Measurements from ENCODE around the gene VTA1.
"Not testable (repeated sequence)": the region's sequence is repeated elsewhere in the genome, so short reads cannot be mapped to it uniquely, and the experiment has no call there.

VTA1 gene

GRCh38 chr6:142155895-142156757, 9.1 kb downstream of the VTA1 start:
- Histone ChIP-seq H3K9me3 (ENCODE audit: control insufficient read depth, low read length) (no peaks in the 10 kb centered on the region), H3K23ac (ENCODE audit: low read length in 2 of 2) (no peak overlapping the region), H2BK120ac (ENCODE audit: low read depth, low read length) (no peak overlapping the region), H2AK5ac (ENCODE audit: low read length, severe bottlenecking) (no peak overlapping the region), H2BK12ac (ENCODE audit: low read length in 2 of 2) (no peak overlapping the region), H3K27ac (ENCODE audit: low read length, poor library complexity, severe bottlenecking) (peak overlapping the region; percentile 4), H4K91ac (ENCODE audit: low read length) (no peak overlapping the region), H3K79me1 (replicated peaks; ENCODE audit: low read length, poor library complexity, severe bottlenecking) (peaks cover 4% of the 10 kb centered on the region), H3K4ac (ENCODE audit: low read depth in 1 of 2, low read length in 2 of 2) (no peak overlapping the region), H3K27me3 (ENCODE audit: control insufficient read depth in 1 of 2, insufficient read depth in 1 of 2, low read length in 2 of 2) (no peaks in the 10 kb centered on the region), H4K8ac (ENCODE audit: low read length) (no peak overlapping the region), H2BK15ac (ENCODE audit: low read depth, poor library complexity, severe bottlenecking) (no peak overlapping the region), H3K18ac (ENCODE audit: low read depth in 1 of 2, low read length in 2 of 2) (peak overlapping the region in 1 of 2 experiments; percentile 21), H3K4me3 (ENCODE audit: insufficient read depth in 1 of 2, low read depth in 1 of 2, low read length in 2 of 2) (peak overlapping the region in 1 of 2 experiments; percentile 36), H3K4me1 (ENCODE audit: control insufficient read depth, insufficient read depth, low read depth, low read length) (no peaks in the 10 kb centered on the region), H3K36me3 (ENCODE audit: control insufficient read depth in 1 of 2, insufficient read depth in 2 of 2, low read depth in 1 of 2, low read length in 2 of 2) (peaks cover 0 to 3% of the 10 kb centered on the region in 2 experiments), H3K4me2 (ENCODE audit: low read length, poor library complexity, severe bottlenecking) (no peak overlapping the region), H3K14ac (ENCODE audit: low read length in 2 of 2) (no peak overlapping the region), H2BK5ac (ENCODE audit: low read depth, low read length, poor library complexity, severe bottlenecking) (no peak overlapping the region), H2AFZ (ENCODE audit: low read depth, low read length) (no peak overlapping the region), H3K9ac (ENCODE audit: low read length) (peak overlapping the region; percentile 85)
- DNase-seq, result peak; percentile 51
- 74% methylated on average over 3 of the region's 5 CpGs for WGBS

- not testable (repeated sequence) for H2BK5ac ChIP-seq (ENCODE audit: low read depth, low read length, poor library complexity, severe bottlenecking); H3K9me3 ChIP-seq (ENCODE audit: control insufficient read depth, low read length); H2AK5ac ChIP-seq (ENCODE audit: low read length, severe bottlenecking); H3K9ac ChIP-seq (ENCODE audit: low read length); H2BK120ac ChIP-seq (ENCODE audit: low read depth, low read length); H3K4me3 ChIP-seq (ENCODE audit: insufficient read depth in 1 of 2, low read depth in 1 of 2, low read length in 2 of 2); H3K27ac ChIP-seq (ENCODE audit: low read length, poor library complexity, severe bottlenecking); H4K8ac ChIP-seq (ENCODE audit: low read length); H3K27me3 ChIP-seq (ENCODE audit: control insufficient read depth in 1 of 2, insufficient read depth in 1 of 2, low read length in 2 of 2); H2AFZ ChIP-seq (ENCODE audit: low read depth, low read length); H3K23ac ChIP-seq (ENCODE audit: low read length in 2 of 2); H3K4me2 ChIP-seq (ENCODE audit: low read length, poor library complexity, severe bottlenecking); H3K14ac ChIP-seq (ENCODE audit: low read length in 2 of 2); H3K4me1 ChIP-seq (ENCODE audit: control insufficient read depth, insufficient read depth, low read depth, low read length); H4K91ac ChIP-seq (ENCODE audit: low read length); H3K36me3 ChIP-seq (ENCODE audit: control insufficient read depth in 1 of 2, insufficient read depth in 2 of 2, low read depth in 1 of 2, low read length in 2 of 2); DNase-seq; H2BK15ac ChIP-seq (ENCODE audit: low read depth, poor library complexity, severe bottlenecking); H2BK12ac ChIP-seq (ENCODE audit: low read length in 2 of 2); H3K4ac ChIP-seq (ENCODE audit: low read depth in 1 of 2, low read length in 2 of 2); H3K18ac ChIP-seq (ENCODE audit: low read depth in 1 of 2, low read length in 2 of 2); H3K79me1 ChIP-seq (replicated peaks; ENCODE audit: low read length, poor library complexity, severe bottlenecking)
- 86% methylated on average over 4 of the region's 4 CpGs for WGBS
Observed at GRCh38 chr6:142156758-142157068, 9.7 kb downstream of the VTA1 start.

DNA sequence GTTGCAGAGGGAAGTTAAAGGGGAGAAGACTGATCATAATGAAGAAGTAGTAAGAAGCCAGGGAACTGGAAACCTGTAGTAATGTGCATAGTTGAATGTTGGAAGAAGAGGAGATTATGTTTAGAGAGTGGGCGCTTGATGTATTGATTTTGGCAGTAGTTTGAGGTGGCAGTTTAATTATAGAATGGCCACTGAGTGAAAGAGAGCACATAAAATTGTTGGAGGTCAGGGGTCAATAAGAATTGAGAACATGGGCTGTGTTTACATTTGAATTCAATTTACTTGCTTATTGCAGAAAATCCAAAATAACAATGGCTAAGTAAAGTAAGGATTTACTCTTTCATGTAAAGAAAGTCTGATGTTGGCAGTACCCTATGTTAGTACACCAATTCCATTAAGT, 15.7 kb downstream of the VTA1 start:
- Histone ChIP-seq H3K9me3 (ENCODE audit: control insufficient read depth, low read length) (no peaks in the 10 kb centered on the region), H2BK5ac (ENCODE audit: low read depth, low read length, poor library complexity, severe bottlenecking) (no peak overlapping the region), H2AK5ac (ENCODE audit: low read length, severe bottlenecking) (no peak overlapping the region), H2BK120ac (ENCODE audit: low read depth, low read length) (no peak overlapping the region), H4K91ac (ENCODE audit: low read length) (no peak overlapping the region), H2BK12ac (ENCODE audit: low read length in 2 of 2) (no peak overlapping the region), H3K4me2 (ENCODE audit: low read length, poor library complexity, severe bottlenecking) (no peak overlapping the region), H2BK15ac (ENCODE audit: low read depth, poor library complexity, severe bottlenecking) (no peak overlapping the region), H3K27ac (ENCODE audit: low read length, poor library complexity, severe bottlenecking) (no peak overlapping the region), H3K4me3 (ENCODE audit: insufficient read depth in 1 of 2, low read depth in 1 of 2, low read length in 2 of 2) (no peak overlapping the region), H3K9ac (ENCODE audit: low read length) (no peak overlapping the region), H3K36me3 (ENCODE audit: control insufficient read depth in 1 of 2, insufficient read depth in 2 of 2, low read depth in 1 of 2, low read length in 2 of 2) (peaks cover 7 to 20% of the 10 kb centered on the region in 2 experiments), H3K23ac (ENCODE audit: low read length in 2 of 2) (no peak overlapping the region), H3K18ac (ENCODE audit: low read depth in 1 of 2, low read length in 2 of 2) (no peak overlapping the region), H3K14ac (ENCODE audit: low read length in 2 of 2) (no peak overlapping the region), H3K4ac (ENCODE audit: low read depth in 1 of 2, low read length in 2 of 2) (no peak overlapping the region), H3K27me3 (ENCODE audit: control insufficient read depth in 1 of 2, insufficient read depth in 1 of 2, low read length in 2 of 2) (no peaks in the 10 kb centered on the region), H4K8ac (ENCODE audit: low read length) (no peak overlapping the region), H2AFZ (ENCODE audit: low read depth, low read length) (no peak overlapping the region), H3K79me1 (replicated peaks; ENCODE audit: low read length, poor library complexity, severe bottlenecking) (peaks cover 14% of the 10 kb centered on the region), H3K4me1 (ENCODE audit: control insufficient read depth, insufficient read depth, low read depth, low read length) (no peaks in the 10 kb centered on the region)
- no peak for DNase-seq
- 97% methylated on average over 1 of the region's 1 CpG for WGBS

GRCh38 chr6:142165227-142165626, 18.2 kb downstream of the VTA1 start:
- H2BK15ac ChIP-seq (ENCODE audit: low read depth, poor library complexity, severe bottlenecking), result no peak overlapping the region
- no peaks in the 10 kb centered on the region for H3K9me3 ChIP-seq (ENCODE audit: control insufficient read depth, low read length)
- H3K27ac ChIP-seq (ENCODE audit: low read length, poor library complexity, severe bottlenecking), result no peak overlapping the region
- no peak overlapping the region for H2AK5ac ChIP-seq (ENCODE audit: low read length, severe bottlenecking)
- H3K4ac ChIP-seq (ENCODE audit: low read depth in 1 of 2, low read length in 2 of 2), result no peak overlapping the region
- no peaks in the 10 kb centered on the region for H3K4me1 ChIP-seq (ENCODE audit: control insufficient read depth, insufficient read depth, low read depth, low read length)
- no peak overlapping the region for H4K8ac ChIP-seq (ENCODE audit: low read length)
- no peak overlapping the region for H2BK12ac ChIP-seq (ENCODE audit: low read length in 2 of 2)
- H3K23ac ChIP-seq (ENCODE audit: low read length in 2 of 2), result no peak overlapping the region
- no peak overlapping the region for H2AFZ ChIP-seq (ENCODE audit: low read depth, low read length)
- H3K4me3 ChIP-seq (ENCODE audit: insufficient read depth in 1 of 2, low read depth in 1 of 2, low read length in 2 of 2), result no peak overlapping the region
- no peak overlapping the region for H3K9ac ChIP-seq (ENCODE audit: low read length)
- 100% methylated on average over 2 of the region's 4 CpGs for WGBS
- H2BK5ac ChIP-seq (ENCODE audit: low read depth, low read length, poor library complexity, severe bottlenecking), result no peak overlapping the region
- H3K79me1 ChIP-seq (replicated peaks; ENCODE audit: low read length, poor library complexity, severe bottlenecking), result peaks cover 14% of the 10 kb centered on the region
- no peak overlapping the region for H3K14ac ChIP-seq (ENCODE audit: low read length in 2 of 2)
- DNase-seq, result peak; percentile 59
- H3K36me3 ChIP-seq (ENCODE audit: control insufficient read depth in 1 of 2, insufficient read depth in 2 of 2, low read depth in 1 of 2, low read length in 2 of 2), result peaks cover 7 to 35% of the 10 kb centered on the region in 2 experiments
- no peak overlapping the region for H2BK120ac ChIP-seq (ENCODE audit: low read depth, low read length)
- no peaks in the 10 kb centered on the region for H3K27me3 ChIP-seq (ENCODE audit: control insufficient read depth in 1 of 2, insufficient read depth in 1 of 2, low read length in 2 of 2)
- no peak overlapping the region for H3K18ac ChIP-seq (ENCODE audit: low read depth in 1 of 2, low read length in 2 of 2)
- no peak overlapping the region for H4K91ac ChIP-seq (ENCODE audit: low read length)
- no peak overlapping the region for H3K4me2 ChIP-seq (ENCODE audit: low read length, poor library complexity, severe bottlenecking)
